ENCODE results near the gene KIF21B.

DNA sequence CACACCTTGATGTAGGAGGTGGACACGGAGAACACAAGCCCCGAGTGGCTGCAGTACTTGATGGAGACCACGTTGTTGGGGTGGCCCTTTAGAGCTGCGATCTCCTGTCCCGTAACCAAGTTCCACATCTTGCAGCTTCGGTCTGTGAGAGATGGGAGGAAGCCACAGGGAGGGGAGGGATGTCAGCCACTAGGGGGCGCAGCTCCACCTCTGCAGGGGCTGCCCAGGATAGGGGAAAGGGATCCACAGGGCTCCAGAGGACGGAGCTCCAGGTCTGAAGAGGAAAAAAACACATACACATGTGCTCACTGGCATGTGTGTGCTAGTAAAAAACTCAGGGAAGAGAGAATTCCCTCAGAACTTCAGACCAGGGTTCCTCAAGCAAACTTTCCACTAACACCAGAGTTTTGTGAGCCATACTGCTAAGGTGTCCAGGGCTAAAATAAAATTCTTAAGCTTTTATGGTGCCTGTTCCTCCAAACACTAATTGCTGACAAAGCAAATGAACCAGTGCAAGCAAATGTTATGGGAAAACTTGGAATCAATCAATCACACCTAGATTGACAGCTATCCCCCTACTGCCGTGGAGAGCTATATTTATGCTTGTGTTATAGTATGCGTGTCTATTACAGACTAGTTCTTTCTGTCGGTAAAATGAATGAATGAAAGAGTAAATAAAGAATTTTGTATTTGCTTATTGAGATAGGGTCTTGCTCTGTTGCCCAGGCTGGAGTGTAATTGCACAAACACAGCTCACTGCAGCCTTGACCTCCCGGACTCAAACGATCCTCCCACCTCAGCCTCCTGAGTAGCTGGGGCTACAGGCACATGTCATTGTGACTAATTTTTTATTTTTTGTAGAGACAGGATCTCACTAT lies 43.7 kb downstream of the KIF21B start:
- TF ChIP-seq POLR2A (IDR thresholded peaks at IDR 0.05): no peak
- TF ChIP-seq, protein P1, sequence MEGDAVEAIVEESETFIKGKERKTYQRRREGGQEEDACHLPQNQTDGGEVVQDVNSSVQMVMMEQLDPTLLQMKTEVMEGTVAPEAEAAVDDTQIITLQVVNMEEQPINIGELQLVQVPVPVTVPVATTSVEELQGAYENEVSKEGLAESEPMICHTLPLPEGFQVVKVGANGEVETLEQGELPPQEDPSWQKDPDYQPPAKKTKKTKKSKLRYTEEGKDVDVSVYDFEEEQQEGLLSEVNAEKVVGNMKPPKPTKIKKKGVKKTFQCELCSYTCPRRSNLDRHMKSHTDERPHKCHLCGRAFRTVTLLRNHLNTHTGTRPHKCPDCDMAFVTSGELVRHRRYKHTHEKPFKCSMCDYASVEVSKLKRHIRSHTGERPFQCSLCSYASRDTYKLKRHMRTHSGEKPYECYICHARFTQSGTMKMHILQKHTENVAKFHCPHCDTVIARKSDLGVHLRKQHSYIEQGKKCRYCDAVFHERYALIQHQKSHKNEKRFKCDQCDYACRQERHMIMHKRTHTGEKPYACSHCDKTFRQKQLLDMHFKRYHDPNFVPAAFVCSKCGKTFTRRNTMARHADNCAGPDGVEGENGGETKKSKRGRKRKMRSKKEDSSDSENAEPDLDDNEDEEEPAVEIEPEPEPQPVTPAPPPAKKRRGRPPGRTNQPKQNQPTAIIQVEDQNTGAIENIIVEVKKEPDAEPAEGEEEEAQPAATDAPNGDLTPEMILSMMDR (IDR thresholded peaks at IDR 0.05): no peak
